GM19438 (cell line): ENCODE results near the gene DIPK1A.
A peak's percentile ranks its signal among the peaks of the same experiment; 100 is the strongest.

ENCODE experiments used
- ATAC-seq: cut with Tn5 transposase; IDR thresholded peaks from one replicate; pipeline ENCODE4 v1.9.1; 2021; ENCODE audit warnings: low read depth; ENCODE audit not compliant: unreplicated experiment

The DIPK1A gene

DNA sequence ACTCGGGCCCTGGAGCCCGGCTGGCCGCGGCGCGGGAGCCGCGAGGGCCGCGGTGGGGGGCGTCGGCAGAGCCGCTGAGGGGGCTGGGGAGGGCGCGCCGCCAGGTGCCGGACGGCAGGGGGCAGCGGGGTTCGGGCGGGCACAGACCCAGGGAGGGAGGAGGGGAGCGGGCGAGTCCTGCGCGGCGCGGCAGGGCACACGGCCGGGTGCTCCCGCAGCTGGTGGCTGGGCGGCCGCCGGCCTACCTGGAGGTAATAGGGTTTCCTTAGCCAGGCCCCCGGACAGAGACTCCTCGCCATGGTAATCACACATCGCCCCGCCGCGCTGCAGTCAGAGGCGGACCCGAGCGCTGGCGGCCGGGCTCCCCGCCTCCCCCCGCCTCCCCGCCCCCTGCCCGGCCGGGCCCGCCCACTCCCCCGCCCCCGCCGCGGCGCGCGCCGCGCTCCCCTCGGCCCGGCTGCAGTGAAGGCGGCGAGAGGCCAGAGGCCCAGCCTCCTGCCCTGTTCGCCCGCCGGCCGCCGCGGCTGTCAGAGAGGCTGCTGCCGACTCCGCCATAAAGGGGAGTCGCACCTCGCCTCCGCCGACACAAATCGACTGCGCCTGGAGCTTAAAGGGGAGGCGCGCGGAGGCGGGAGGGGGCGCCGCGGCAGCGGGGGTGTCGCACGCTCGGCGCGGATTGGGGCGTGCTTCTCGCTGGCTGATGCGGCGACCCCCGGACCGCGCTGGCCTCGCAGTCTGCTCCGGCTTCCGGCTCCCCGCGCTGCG is at the start of gene DIPK1A:
DIPK1A (minus strand) TSS at position 332 of the 765 bp plus-strand sequence; CDS start at position 299, 33 bp downstream.
- peak; percentile 35 for ATAC-seq

DNA sequence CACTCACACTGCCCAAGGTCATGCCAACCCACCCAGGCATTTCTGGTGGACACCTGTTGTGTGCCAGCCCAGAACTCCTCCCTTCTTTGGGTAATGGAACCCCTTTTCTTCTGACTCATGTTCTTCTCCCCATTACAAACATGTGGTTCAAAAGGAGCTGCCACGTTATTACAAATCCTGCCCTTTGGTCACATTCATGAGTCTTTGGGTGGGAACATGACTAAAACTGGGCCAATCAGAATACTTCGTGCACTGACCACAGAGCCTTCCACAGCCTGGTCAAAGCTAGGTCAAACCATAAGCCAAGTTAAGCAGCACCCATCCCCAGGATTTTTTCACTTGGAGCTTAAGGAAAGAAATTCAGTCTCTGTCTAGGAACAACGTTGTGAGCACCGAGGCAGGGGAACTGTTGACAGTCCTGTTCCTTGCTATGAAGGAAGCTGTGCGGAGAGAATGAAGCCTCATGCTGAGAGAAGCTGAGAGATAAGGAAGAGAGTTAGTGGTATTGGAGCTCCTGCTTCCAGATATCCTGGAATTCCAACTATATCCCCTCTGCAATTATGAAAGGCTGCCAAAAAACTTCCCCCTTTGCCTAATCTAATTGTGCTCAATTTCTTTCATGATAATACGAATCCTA is 46.8 kb upstream of the DIPK1A start:
- ATAC-seq = no peak

DNA sequence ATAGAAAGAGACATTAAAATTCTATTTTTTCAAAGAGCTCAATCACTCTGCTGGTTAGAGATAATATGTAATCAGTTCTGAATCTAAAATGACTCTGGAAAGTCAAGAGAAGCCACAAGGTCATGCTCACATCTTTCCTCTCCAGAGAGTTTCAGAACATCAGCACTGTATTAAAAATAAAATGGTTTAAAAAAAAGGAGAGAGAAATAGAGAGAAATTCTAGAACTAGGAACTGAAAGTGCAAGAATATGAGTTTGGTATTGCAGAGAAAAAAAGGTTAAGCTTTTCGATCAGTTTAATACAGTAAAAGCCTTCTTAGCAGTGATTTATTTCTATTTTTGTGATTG is 44.0 kb upstream of the DIPK1A start:
- ATAC-seq = no peak

DNA sequence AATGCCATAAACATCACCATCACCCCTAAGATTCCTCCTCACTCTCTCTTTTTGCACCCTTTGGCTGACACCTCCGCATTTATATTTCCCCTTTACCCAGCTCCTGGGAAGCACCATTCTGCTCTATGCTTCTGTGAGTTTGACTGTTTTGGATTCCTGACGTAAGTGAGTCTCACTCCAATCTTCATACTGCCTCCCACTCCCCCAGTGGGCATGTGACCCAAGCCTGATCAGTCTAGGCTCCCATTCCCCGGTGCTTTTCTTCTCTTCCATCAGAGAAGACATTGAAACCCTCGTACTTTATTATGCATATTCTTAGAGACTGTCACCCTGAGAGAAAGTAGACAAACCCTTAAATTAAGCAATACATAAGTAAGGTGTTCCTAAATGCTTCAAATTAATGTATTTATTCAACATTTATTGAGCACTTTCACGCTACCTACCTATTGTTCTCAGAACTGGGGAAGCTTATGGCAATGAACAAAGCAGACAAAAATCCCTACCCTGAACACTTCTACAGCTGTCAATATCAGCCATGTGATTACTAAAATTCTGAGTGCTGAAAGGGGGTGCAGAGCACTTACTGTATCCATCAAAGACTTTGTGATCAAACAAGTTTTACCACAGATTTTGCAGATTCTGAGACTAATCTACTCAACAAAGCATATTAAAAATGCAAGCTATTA is 43.4 kb upstream of the DIPK1A start:
- no peak for ATAC-seq

DNA sequence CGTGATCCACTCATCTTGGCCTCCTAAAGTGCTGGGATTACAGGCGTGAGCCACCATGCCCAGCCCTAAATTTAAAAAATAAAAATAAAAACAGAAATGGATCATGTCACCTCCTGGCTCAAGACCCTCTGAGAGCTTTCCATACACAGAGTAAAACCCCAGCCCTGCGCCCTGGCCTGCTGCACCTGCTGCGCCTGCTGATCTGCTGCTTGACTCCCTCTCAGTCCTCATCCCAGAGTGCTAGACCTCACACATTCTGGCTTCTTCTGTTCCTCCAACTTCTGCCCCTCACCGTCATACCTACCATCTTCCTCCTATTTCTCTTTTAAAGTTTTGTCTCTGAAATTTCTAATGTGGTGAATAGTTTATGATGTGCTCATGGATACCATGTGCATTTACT is 42.7 kb upstream of the DIPK1A start:
- ATAC-seq = no peak

DNA sequence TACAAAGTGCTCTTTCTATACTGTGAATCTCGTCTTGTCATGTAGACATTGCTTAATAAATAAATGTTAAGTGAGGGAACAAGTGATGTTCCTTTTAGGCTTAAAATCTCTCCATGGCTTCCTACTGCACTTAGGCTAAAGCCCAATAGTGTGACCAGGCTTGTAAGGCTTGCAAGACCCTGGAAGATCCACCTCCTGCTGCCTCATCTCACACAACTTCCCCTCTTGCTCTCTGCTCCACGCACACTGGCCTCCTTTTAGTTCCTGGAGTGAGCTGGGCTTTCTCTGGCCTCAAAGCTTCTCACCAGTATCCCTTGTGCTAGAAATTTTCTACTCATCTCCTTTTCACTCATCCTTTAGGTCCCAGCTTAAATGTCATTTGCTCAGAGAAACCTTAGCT is 41.5 kb upstream of the DIPK1A start:
- no peak for ATAC-seq

DNA sequence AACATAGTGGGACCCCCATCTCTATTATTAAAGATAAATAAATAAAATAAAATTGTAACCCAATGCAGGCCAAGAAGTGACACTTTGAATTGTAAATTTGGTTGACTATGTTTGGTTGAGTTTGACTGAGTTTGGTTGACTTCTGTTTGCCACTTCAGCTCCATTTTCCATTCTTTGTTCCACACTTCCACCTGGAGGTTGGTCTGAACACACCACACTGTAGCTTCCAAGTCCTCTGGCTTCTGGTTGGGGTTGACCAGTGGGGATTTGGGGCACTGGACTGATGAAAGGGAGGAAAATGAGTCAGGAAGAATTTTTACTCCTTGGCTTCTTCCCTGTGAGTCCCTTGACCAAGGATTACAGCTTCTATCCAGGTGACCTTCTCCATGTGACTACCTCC is 40.6 kb upstream of the DIPK1A start:
- ATAC-seq = no peak

DNA sequence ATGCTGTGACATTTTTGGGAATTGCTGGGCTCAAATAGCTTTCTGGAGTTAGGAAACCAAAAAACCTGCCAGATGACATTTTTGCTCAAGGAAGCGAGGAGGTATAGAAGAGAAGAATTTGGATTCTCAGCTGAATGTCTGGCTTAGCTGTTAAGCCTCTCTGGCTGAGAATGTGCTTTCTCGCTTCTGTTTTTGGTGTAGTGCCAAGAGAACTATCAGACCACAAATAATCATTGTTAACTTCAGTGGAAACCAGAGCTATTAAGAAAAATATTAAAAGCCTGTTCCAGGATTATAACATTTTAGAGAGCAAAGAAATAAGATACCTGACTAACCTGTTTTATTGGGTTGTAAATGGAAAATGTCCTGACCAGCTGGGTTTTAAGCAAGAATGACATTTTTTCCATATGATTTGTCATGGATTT is 39.5 kb upstream of the DIPK1A start:
- no peak for ATAC-seq

DNA sequence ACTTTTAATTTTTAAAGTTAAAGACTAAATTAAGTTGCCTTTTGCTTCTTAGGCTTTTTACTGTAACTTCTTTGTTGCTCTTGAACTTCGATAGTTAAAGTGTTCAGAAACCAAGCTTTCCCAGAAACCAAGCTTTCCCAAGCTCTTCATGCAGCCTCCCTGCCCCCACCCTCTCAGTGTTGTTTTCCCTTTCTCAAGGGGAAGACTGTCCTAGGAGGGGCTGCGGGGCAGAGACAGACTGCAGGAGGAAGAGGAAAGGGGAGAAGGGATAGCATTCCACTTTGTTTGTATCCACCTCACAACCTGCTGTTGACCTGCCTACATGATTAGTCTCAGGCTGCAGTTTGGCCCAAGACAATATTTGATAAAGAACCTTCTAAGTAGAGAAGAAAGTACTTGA is 39.0 kb upstream of the DIPK1A start:
- no peak for ATAC-seq

DNA sequence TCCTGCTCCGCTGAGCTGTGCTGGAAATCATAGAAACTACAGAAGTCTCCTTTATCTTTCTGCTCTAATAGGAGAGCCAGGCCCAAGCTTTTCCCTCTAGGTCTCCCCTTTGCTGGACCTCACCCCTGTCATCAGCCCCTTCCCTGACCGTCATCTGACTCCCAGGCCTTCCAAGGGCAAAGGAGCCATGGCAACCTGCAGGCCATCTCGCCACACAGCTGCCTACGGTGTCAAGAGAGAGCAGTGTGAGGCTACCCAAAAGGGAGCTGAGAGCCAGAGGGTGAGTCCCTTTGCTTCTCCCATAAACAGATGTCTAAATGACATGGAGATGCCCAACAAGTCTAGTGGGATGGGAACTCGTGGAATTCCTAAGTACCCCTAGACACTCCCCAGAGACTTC is 37.6 kb upstream of the DIPK1A start:
- no peak for ATAC-seq

DNA sequence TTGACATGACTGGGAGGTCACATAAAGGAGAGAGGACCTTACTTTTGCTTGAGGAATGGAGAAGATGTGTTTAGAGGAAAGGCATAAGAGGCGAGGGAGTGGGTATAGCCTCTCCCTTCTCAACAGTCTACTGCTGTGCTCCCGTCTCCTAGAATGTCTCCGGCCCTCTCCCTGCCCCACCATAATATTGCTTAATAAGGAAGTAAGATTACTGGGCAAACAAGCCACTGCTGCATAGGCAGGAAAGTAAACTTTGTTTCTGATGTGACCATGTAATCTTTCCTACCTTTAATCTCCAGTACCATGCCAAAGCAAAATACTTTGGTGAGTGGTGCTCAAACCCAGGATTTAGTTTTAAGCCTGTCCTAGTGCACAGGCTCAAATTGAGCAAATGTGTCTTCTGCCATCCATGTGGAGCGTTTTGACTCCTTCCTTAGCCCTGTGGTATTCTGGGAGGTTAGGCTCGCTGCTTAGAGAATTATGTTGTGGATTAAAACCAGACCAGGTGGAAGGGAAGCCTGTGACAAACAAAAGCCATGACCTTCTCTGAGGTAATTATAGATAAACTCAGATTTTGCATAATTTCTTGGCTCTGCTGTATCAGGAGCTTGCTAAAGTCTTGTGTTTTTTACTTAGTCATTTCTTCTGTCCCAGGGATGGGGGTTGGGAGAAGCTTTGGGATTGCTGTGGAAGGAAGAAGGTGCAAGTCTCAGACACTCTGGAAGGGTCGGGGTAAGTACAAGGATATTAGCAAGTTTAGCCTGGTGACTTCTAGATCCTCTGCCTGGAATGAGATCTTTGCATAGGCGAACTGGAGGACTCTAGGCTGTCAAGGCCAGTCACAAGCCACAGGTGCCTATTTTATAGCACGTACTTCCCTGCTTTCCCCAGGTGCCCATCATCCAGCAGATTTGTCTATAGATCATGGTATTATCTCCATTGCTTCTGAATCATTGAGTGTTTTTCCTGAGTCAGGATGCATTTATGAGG is 34.5 kb upstream of the DIPK1A start:
- ATAC-seq = no peak

DNA sequence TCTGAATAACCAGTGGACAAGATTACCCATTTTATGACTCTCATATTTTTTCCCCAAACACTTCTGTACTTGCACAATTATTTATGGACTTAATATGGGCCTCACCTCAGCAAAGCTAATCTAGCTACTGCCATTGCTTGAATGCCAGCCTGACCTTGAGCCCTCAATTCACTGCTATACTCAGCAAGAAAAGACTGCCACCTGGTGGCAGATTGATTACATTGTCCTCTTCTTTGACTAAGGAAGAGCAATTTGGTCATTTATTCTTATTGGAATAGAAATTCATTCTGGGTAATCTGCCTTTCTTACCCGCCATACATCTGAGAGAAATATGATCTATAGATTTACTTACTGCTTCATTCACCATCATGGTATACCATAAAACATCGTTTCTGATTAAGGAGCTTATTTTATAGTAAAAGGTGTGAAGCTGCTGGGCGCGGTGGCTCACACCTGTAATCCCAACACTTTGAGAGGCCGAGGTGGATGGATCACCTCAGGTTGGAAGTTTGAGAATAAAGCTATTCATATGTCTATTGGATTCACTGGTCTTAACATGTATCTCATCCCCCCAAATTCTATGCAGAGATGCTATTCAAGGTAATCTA is 32.9 kb upstream of the DIPK1A start:
- no peak for ATAC-seq

DNA sequence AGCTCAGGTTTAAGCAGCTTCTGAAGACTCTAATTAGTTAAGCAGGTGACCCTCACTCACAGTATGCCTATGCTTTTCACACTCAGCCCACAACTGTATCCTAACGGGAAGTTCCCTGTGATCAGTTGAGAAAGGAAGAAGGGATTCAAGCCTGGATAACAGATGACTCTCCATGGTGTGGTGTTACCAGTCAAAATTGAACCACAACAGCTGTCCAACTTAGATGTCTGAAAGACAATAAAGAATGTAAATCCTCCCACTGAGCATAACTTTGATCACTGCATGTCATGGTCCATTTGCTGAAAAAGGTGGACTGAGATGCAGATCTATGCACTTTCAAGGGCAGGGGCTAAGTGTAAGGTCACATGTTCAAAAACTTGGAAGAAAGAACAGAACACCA is 32.3 kb upstream of the DIPK1A start:
- ATAC-seq = no peak

DNA sequence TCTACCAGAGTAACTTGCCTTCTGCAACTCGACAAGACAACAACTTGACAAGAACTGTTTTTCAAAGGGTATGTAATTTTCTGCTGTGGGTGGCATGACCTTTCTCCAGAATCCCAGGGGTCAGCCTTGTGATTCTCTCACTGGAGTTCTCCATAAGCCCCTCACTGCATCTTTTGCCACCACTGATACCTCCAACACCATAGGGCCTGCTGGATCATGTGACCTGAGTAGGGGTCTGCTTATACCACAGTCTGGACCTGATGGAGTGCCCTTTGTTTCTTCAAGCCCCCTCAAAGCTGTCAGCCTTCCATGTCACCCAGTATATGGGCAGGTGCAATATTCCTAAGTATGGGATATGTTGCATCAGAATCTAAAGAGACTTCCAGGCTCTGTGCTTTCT is 31.6 kb upstream of the DIPK1A start:
- ATAC-seq = no peak

DNA sequence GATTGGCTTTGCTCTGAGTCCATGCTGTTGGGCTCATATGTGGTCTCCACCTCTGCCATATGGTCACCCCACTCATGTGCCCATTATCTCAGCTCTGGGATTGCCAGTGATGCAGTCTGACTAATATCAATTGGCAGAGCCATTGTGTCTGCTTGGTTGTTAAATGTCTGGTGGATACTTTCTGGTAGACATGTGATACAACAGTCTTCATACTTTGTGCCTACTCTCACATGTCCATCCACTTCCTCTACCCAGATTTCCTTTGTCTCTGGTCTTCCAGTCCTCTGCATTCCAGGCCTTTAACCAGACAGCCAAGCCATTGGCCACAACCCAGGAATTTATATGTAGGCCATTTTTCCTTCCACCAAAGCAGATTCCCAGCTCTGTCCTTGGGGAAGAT is 30.8 kb upstream of the DIPK1A start:
- ATAC-seq = no peak

DNA sequence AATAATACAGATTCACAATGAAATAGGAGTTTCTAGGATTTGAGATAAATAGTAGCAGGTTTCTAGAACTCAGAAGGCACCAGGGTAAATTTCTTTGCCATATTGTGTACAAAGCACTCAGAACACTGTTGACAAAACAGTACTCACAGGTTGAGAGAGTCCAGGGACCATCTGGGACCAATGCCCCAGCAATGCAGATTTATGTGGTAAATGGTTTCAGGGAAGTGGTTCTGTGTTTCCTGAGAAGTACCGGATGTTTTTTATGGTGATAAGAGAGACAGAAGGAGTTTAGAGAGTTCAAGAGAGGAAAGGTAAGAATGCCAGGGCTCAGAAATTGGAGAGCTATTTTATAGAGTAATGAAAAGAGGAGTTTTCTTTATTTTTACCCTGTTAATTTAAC is 29.6 kb upstream of the DIPK1A start:
- ATAC-seq = no peak

DNA sequence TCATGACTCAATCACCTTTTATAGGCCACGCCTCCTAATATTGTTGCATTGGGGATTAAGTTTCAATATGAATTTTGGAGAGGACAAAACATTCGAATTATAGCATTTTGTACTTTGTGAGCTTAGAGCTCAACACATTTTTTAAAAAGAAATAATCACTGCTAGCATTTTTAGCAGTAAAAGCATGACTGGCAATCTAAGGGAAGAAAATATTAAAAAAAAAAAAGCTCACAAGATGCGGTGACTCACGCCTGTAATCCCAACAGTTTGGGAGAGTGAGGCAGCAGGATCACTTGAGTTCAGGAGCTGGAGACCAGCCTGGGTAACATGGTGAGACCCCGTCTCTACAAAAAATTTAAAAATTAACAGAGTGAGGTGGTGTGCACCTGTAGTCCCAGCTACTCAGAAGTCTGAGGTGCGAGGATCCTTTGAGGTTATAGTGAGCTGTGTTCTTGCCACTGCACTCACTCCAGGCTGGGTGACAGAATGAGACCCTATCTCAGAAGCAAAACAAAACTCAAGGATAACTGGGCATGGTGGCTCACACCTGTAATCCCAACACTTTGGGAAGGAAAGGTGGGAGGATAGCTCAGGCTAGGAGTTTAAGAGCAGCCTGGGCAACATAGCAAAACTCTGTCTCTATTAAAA is 28.8 kb upstream of the DIPK1A start:
- no peak for ATAC-seq

DNA sequence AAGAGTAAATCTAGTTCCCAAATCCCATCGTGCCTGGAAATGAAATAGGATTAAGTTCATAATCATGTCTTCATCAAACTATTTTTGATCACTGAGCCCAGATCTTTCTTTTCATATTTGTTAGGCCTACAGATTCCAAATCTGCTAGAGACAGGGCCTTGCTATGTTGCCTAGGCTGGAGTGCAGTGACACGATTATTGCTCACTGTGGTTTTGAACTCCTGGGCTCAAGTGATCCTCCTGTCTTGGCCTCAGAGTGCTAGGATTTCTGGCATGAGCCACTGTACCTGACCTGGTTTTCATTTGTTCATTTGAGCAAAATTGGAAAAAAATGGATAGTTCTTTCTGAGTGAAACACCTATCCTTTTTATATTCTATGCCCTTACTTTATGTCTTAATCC is 28.0 kb upstream of the DIPK1A start:
- ATAC-seq = no peak

DNA sequence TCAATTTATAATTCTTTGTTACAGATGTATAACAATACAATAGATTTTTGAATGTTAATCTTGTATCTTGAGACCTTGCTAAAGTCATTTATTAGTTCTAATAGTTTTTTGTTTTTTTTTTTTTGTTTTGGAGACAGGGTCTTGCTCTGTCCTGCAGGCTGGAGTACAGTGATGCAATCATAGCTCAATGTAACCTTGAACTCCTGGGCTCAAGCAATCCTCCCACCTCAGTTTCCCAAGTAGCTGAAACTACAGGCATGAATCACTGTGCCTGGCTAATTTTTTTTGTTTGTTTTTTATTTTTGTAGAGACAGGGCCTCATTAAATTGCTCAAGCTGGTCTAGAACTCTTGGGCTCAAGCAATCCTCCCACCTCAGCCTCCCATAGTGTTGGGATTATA is 26.2 kb upstream of the DIPK1A start:
- no peak for ATAC-seq

DNA sequence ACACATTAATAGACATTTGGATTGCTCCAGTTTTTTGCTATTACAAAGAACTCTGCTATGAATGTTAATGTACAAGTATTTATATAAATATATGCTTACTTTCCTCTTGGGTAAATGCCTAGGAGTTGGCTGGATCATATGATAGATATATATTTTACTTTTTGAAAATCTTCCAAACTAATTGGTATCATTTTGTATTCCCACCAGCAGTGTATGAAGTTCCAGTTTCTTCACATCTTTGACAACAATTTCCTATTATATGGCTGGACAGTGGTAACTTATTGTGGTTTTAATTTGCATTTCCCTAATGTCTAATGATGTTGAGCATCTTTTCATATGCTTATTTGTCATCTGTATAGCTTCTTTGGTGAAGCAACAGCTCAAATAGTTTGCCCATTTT is 23.8 kb upstream of the DIPK1A start:
- ATAC-seq = no peak
